Measurements from ENCODE around the gene BCAS4. TPM values are rescaled to one million over a fixed set of nuclear protein-coding genes. Genes with fewer than 3 reads are reported as not detected.

Gene BCAS4
- total RNA-seq, 4 donors from 2014 or later, result 0.18 to 2.3 (median 0.54) TPM

GRCh38 chr20:50844430-50845100, 49.7 kb downstream of the BCAS4 start:
- no peak for DNase-seq
- peak overlapping the region; percentile 61 to 78 (median 76) for H3K27ac ChIP-seq
- 41 to 50% methylated on average over 1 of the region's 9 CpGs for WGBS, 2 donors
- no peaks in the 10 kb centered on the region for H3K27me3 ChIP-seq
- no peaks in the 10 kb centered on the region for H3K36me3 ChIP-seq
- intact Hi-C loops (cut with DNase I), result no loop called here
- no peak overlapping the region for H3K4me3 ChIP-seq
- no peaks in the 10 kb centered on the region for H3K9me3 ChIP-seq
- H3K4me1 ChIP-seq, result peaks cover 26 to 76% (median 45%) of the 10 kb centered on the region in 3 donors
- TF ChIP-seq CTCF (IDR thresholded peaks at IDR 0.05) (no peak), POLR2A (IDR thresholded peaks at IDR 0.05) (peak in 1 of 4 donors; percentile 24)

- Histone ChIP-seq H3K9me3 (no peaks in the 10 kb centered on the region), H3K36me3 (no peaks in the 10 kb centered on the region), H3K27ac (peak overlapping the region; percentile 61 to 78 (median 76)), H3K4me1 (peaks cover 26 to 80% (median 48%) of the 10 kb centered on the region in 3 donors), H3K4me3 (no peak overlapping the region), H3K27me3 (no peaks in the 10 kb centered on the region)
- DNase-seq, result no peak
- intact Hi-C loops (cut with DNase I), result no loop called here
- 43 to 45% methylated on average over 1 to 5 of the region's 15 CpGs for WGBS, 2 donors
- TF ChIP-seq CTCF (IDR thresholded peaks at IDR 0.05), result no peak
- TF ChIP-seq POLR2A (IDR thresholded peaks at IDR 0.05), result no peak
Measured at GRCh38 chr20:50845566-50846215, 50.8 kb downstream of the BCAS4 start.

- Histone ChIP-seq H3K9me3 (no peaks in the 10 kb centered on the region), H3K36me3 (no peaks in the 10 kb centered on the region), H3K27me3 (no peaks in the 10 kb centered on the region), H3K27ac (peak overlapping the region; percentile 68 to 84 (median 68)), H3K4me3 (peak overlapping the region in 1 of 4 donors; percentile 48), H3K4me1 (peaks cover 26 to 79% (median 45%) of the 10 kb centered on the region in 3 donors)
- intact Hi-C loops (cut with DNase I), result no loop called here
- 26 to 33% methylated on average over 4 to 8 of the region's 8 CpGs for WGBS, 2 donors
- TF ChIP-seq POLR2A (IDR thresholded peaks at IDR 0.05), result no peak
- TF ChIP-seq CTCF (IDR thresholded peaks at IDR 0.05), result no peak
- no peak for DNase-seq
Measured at GRCh38 chr20:50848341-50848808, 53.5 kb downstream of the BCAS4 start.

GRCh38 chr20:50848846-50849673, 54.2 kb downstream of the BCAS4 start:
- WGBS, 2 donors, result 26 to 56% methylated on average over 6 to 15 of the region's 18 CpGs
- Histone ChIP-seq H3K4me3 (peak overlapping the region in 1 of 4 donors; percentile 48), H3K27ac (peak overlapping the region; percentile 68 to 84 (median 68)), H3K27me3 (no peaks in the 10 kb centered on the region), H3K9me3 (no peaks in the 10 kb centered on the region), H3K36me3 (no peaks in the 10 kb centered on the region), H3K4me1 (peaks cover 26 to 73% (median 38%) of the 10 kb centered on the region in 3 donors)
- TF ChIP-seq POLR2A (IDR thresholded peaks at IDR 0.05), result no peak
- no peak for DNase-seq
- intact Hi-C loops (cut with DNase I), result no loop called here

- H3K9me3 ChIP-seq, result no peaks in the 10 kb centered on the region
- intact Hi-C loops (cut with DNase I), result no loop called here
- H3K4me1 ChIP-seq, result peaks cover 15 to 68% (median 25%) of the 10 kb centered on the region in 3 donors
- no peaks in the 10 kb centered on the region for H3K27me3 ChIP-seq
- H3K36me3 ChIP-seq, result no peaks in the 10 kb centered on the region
- no peak for TF ChIP-seq POLR2A (IDR thresholded peaks at IDR 0.05)
- TF ChIP-seq CTCF (IDR thresholded peaks at IDR 0.05), result no peak
- no peak overlapping the region for H3K27ac ChIP-seq
- no peak for DNase-seq
- WGBS, 2 donors, result 83 to 88% methylated on average over 1 of the region's 13 CpGs
- H3K4me3 ChIP-seq, result no peak overlapping the region
Measured at GRCh38 chr20:50850721-50851286, 55.9 kb downstream of the BCAS4 start.

Data from esophagus squamous epithelium (tissue), 5 donors.